C4-2B (cell line): Measurements from ENCODE around the gene MYNN.

ENCODE experiments used
- ZFX ChIP-seq: fragments of 450-650 bp; IDR thresholded peaks from 2 replicates; pipeline ENCODE4 v1.6.1; 2017
- TF ChIP-seq, protein P1 (sequence below): fragments of 450-650 bp; conservative IDR thresholded peaks from 2 replicates; pipeline ENCODE4 v1.5.1; 2017; ENCODE audit warnings: mild to moderate bottlenecking

DNA sequence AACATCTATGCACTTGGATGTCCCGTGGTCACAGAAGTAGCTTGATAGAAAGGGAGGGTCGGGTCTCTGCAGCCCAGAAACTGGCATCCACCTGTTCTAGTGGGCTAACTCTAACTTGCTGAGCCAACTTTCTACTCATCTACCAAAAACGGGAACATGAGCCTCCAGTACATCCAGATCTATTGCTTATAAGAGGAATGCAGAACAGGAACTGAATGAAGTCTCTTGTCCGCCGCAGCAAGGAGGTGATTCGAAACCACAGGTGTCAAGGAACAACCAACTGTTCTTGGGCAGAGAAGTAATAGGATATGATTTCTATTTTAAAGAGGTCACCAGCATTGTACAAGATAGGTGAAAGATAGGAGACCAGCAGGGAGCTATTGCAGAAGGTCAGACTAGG is 26.3 kb upstream of the MYNN start:
- TF ChIP-seq, protein P1, sequence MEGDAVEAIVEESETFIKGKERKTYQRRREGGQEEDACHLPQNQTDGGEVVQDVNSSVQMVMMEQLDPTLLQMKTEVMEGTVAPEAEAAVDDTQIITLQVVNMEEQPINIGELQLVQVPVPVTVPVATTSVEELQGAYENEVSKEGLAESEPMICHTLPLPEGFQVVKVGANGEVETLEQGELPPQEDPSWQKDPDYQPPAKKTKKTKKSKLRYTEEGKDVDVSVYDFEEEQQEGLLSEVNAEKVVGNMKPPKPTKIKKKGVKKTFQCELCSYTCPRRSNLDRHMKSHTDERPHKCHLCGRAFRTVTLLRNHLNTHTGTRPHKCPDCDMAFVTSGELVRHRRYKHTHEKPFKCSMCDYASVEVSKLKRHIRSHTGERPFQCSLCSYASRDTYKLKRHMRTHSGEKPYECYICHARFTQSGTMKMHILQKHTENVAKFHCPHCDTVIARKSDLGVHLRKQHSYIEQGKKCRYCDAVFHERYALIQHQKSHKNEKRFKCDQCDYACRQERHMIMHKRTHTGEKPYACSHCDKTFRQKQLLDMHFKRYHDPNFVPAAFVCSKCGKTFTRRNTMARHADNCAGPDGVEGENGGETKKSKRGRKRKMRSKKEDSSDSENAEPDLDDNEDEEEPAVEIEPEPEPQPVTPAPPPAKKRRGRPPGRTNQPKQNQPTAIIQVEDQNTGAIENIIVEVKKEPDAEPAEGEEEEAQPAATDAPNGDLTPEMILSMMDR = no peak
- no peak for TF ChIP-seq ZFX
